Measurements from ENCODE around the gene KDM4F.

The KDM4F gene

DNA sequence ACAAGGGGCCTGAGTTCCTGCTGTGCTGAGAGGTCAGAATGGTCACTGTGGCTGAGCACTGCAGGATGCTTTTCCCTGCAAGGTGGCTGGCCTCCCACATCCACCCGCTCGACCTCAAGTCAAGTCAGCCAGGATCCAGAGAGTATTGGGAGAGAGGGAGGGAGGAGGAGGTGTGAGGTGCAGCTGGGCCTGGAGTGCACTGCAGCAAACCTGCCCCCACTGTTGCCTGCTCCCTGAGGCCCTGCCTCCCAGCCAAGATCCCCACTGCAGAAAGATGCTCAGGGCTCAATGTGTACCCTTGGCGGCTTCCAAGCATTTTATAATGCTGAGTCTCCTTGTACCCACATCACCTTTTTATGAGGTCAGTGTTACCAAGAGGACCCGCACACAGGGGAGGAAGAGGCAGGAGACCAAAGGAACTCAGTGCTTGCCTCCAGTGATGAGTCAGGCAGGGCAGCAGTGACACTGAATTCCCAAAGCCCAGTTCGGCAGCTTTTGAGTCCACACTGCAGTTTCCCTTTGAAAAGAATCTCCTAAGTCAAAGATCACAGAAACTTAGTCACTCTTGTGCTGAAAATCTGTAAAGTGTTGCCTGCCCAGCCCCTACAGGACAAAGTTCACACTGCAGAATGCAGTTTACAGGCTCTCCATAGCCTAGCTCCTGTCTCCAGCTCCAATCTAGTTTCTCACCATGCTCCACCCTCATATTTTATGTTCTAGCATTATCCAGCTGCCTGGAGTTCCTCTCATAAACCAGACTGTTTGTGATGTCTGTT lies 43.5 kb downstream of the KDM4F start:
- DNase-seq = no peak

- DNase-seq = no peak
Observed at GRCh38 chr11:95093548-95093947, 44.3 kb downstream of the KDM4F start.

GRCh38 chr11:95095858-95096587 lies 46.8 kb downstream of the KDM4F start:
- DNase-seq = no peak

GRCh38 chr11:95097209-95097608 lies 48.0 kb downstream of the KDM4F start:
- no peak for DNase-seq

DNA sequence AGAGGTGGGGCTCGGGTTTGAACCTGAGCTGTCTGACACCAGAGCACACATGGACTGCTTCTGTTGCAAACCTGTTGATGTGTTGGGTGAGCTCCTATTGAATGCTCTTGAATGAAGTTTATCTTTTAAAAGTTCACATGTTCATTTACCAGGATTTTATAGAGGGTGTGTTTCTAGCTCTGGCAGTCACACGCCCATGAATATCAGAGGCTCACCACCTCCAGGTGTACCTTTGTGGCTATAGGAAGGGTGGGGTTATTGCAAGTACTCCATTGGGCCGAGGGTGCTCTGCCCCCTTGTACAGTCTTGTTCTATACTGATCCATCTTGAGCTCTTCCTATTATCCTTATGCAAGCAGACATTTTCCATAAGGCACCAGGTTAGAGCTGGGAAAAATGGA lies 49.6 kb downstream of the KDM4F start:
- no peak for DNase-seq

- no peak for DNase-seq
Observed at GRCh38 chr11:95100191-95100648, 51.0 kb downstream of the KDM4F start.
